ENCODE measurements around the gene FAM13B.

- TF ChIP-seq EP300 (IDR thresholded peaks at IDR 0.05) (no peak), CTCF (IDR thresholded peaks at IDR 0.05) (no peak)
These were observed 21.3 kb upstream of the FAM13B start for GRCh38 chr5:138054206-138054605.

All from sigmoid colon (tissue), 4 donors.